Astrocyte (in vitro differentiated cells and primary cell): ENCODE results near the gene PNPLA5. TPM values are rescaled to one million over a fixed set of nuclear protein-coding genes. Genes with fewer than 3 reads are reported as not detected.

Experiments
- DNase-seq: peaks from one replicate; pipeline ENCODE4 v3.0.0-alpha.2; 2010; ENCODE audit warnings: low read depth
- FAIRE-seq: peaks from 2 replicates; lab custom pipeline; 2011; peaks lifted over from hg19 to GRCh38; lab: Jason Lieb, UNC
- H2AFZ ChIP-seq: 2 replicates; pipeline ENCODE4 v1.6.0; 2012; ENCODE audit warnings: low read depth, low read length, inconsistent platforms
- H3K27ac ChIP-seq: 2 replicates; pipeline ENCODE4 v1.5.1; 2011; ENCODE audit warnings: low read depth, low read length, inconsistent platforms
- H3K27me3 ChIP-seq: 2 replicates; pipeline ENCODE4 v1.6.0; 2011; ENCODE audit warnings: low read length, inconsistent platforms; ENCODE audit not compliant: insufficient read depth
- H3K36me3 ChIP-seq: 2 replicates; pipeline ENCODE4 v1.5.1; 2011; ENCODE audit warnings: low read length, inconsistent platforms; ENCODE audit not compliant: insufficient read depth
- H3K4me1 ChIP-seq: 2 replicates; pipeline ENCODE4 v1.5.1; 2011; ENCODE audit warnings: low read length, inconsistent platforms; ENCODE audit not compliant: insufficient read depth
- H3K4me2 ChIP-seq: 2 replicates; pipeline ENCODE4 v1.6.0; 2012; ENCODE audit warnings: low read length, inconsistent platforms
- H3K4me3 ChIP-seq: 2 replicates; pipeline ENCODE4 v1.5.1; 2011; ENCODE audit warnings: low read depth, mild to moderate bottlenecking, low read length, inconsistent platforms; ENCODE audit not compliant: insufficient read depth
- H3K79me2 ChIP-seq: 2 replicates; pipeline ENCODE4 v1.6.0; 2012; ENCODE audit warnings: mild to moderate bottlenecking, low read length, inconsistent platforms; ENCODE audit not compliant: insufficient read depth
- H3K9ac ChIP-seq: 2 replicates; pipeline ENCODE4 v1.6.0; 2012; ENCODE audit warnings: mild to moderate bottlenecking, low read length, inconsistent platforms
- H3K9me3 ChIP-seq: 2 replicates; pipeline ENCODE4 v1.5.1; 2012; ENCODE audit warnings: low read depth, mild to moderate bottlenecking, low read length, inconsistent platforms; ENCODE audit not compliant: insufficient read depth
- H4K20me1 ChIP-seq: 2 replicates; pipeline ENCODE4 v1.6.0; 2012; ENCODE audit warnings: low read length, inconsistent platforms; ENCODE audit not compliant: insufficient read depth
- H3K27ac Mint-ChIP-seq: one replicate; pipeline ENCODE4 v1.8.0; 2021; ENCODE audit warnings: mild to moderate bottlenecking, mixed read lengths; ENCODE audit not compliant: unreplicated experiment
- H3K27me3 Mint-ChIP-seq: one replicate; pipeline ENCODE4 v1.8.0; 2021; ENCODE audit warnings: low read depth, mixed read lengths; ENCODE audit not compliant: unreplicated experiment
- H3K36me3 Mint-ChIP-seq: one replicate; pipeline ENCODE4 v1.8.0; 2021; ENCODE audit warnings: low read depth, mixed read lengths; ENCODE audit not compliant: unreplicated experiment
- H3K4me1 Mint-ChIP-seq: one replicate; pipeline ENCODE4 v1.8.0; 2021; ENCODE audit warnings: low read depth, mixed read lengths; ENCODE audit not compliant: unreplicated experiment
- H3K4me3 Mint-ChIP-seq: one replicate; pipeline ENCODE4 v1.8.0; 2021; ENCODE audit warnings: mild to moderate bottlenecking, moderate library complexity, mixed read lengths; ENCODE audit not compliant: unreplicated experiment
- H3K9me3 Mint-ChIP-seq: one replicate; pipeline ENCODE4 v1.8.0; 2021; ENCODE audit warnings: mild to moderate bottlenecking, mixed read lengths; ENCODE audit not compliant: unreplicated experiment
- CTCF ChIP-seq: IDR thresholded peaks from 2 replicates; pipeline ENCODE4 v1.5.1; 2011; ENCODE audit warnings: low read depth, mild to moderate bottlenecking, inconsistent platforms, low read length, moderate library complexity; ENCODE audit not compliant: insufficient read depth
- EZH2 ChIP-seq: IDR thresholded peaks from 2 replicates; pipeline ENCODE4 v1.6.1; 2012; ENCODE audit warnings: mild to moderate bottlenecking, low read length, inconsistent platforms; ENCODE audit not compliant: insufficient read depth
- total RNA-seq: library from RNA; stranded (reverse); gene quantifications from 2 replicates; pipeline ENCODE4 v1.2.1, GENCODE V29; 2021

Gene PNPLA5
- total RNA-seq, 1 donor from 2014 or later = not detected

GRCh38 chr22:43844560-43845545 is 47.0 kb downstream of the PNPLA5 start:
- TF ChIP-seq EZH2 = no peak
- no peak for TF ChIP-seq CTCF
- no peaks in the 10 kb centered on the region for H3K9me3 ChIP-seq
- no peak overlapping the region for H3K27ac ChIP-seq
- H3K4me3 ChIP-seq = no peak overlapping the region
- Mint-ChIP-seq H3K27ac (no peak overlapping the region), H3K4me1 (peaks cover 6% of the 10 kb centered on the region), H3K4me3 (no peak overlapping the region), H3K9me3 (no peaks in the 10 kb centered on the region), H3K36me3 (peaks cover 2% of the 10 kb centered on the region), H3K27me3 (peaks cover 5% of the 10 kb centered on the region)
- H3K36me3 ChIP-seq = no peaks in the 10 kb centered on the region
- DNase-seq = no peak
- H3K9ac ChIP-seq = no peak overlapping the region
- no peak overlapping the region for H3K4me2 ChIP-seq
- H3K4me1 ChIP-seq = no peaks in the 10 kb centered on the region
- FAIRE-seq = no peak
- peaks cover 32% of the 10 kb centered on the region for H4K20me1 ChIP-seq
- no peak overlapping the region for H2AFZ ChIP-seq
- H3K79me2 ChIP-seq = no peaks in the 10 kb centered on the region
- H3K27me3 ChIP-seq = no peaks in the 10 kb centered on the region

DNA sequence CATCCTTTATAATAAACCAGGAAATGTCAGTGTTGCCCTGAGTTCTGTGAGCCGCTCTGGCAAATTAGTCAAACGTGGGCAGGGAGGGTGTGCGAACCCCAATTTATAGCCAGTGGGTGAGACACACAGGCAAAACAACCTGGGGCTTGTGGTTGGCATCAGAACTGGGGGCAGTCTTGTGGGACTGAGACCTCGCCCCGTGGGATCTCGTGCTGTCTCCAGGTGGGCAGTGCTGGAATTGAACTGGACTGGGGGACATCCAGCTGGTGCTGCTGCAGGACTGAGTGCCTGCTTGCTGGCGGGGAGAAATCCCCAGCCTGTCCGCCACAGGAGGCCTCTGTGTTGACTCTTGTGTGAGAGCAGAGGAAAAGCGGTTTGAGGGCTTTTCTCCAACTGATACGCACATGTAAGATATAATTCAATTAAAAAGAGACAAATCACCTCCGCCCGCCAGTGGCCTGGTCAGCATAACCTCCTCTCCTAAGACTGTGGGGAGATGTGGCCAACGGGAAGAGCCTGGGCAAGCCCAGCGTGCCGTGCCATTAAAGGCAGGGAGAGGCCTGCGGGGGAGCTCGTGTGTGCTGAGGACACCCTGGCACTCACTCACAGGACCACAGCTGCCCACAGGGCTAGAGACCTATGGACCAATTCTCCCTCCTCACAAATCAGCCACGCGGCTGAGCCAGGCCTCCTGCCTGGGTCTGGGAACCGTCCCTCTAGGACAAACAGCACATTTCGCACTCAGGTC is 47.9 kb downstream of the PNPLA5 start:
- H3K27ac ChIP-seq = no peak overlapping the region
- H3K4me2 ChIP-seq = no peak overlapping the region
- no peaks in the 10 kb centered on the region for H3K9me3 ChIP-seq
- TF ChIP-seq CTCF (no peak), EZH2 (no peak)
- no peak overlapping the region for H2AFZ ChIP-seq
- peaks cover 5% of the 10 kb centered on the region for H3K27me3 Mint-ChIP-seq
- H3K4me3 ChIP-seq = no peak overlapping the region
- no peaks in the 10 kb centered on the region for H3K36me3 ChIP-seq
- H3K4me1 Mint-ChIP-seq = peaks cover 6% of the 10 kb centered on the region
- peaks cover 30% of the 10 kb centered on the region for H4K20me1 ChIP-seq
- peaks cover 2% of the 10 kb centered on the region for H3K36me3 Mint-ChIP-seq
- H3K79me2 ChIP-seq = no peaks in the 10 kb centered on the region
- no peak overlapping the region for H3K27ac Mint-ChIP-seq
- no peak overlapping the region for H3K4me3 Mint-ChIP-seq
- FAIRE-seq = no peak
- H3K9ac ChIP-seq = no peak overlapping the region
- DNase-seq = no peak
- H3K4me1 ChIP-seq = no peaks in the 10 kb centered on the region
- H3K9me3 Mint-ChIP-seq = no peaks in the 10 kb centered on the region
- H3K27me3 ChIP-seq = no peaks in the 10 kb centered on the region
